Left hindlimb (tissue), 1 donor: ENCODE data around the gene SPATA25.
"Not testable (repeated sequence)": the region's sequence is repeated elsewhere in the genome, so short reads cannot be mapped to it uniquely, and the experiment has no call there.

ENCODE experiments used
- DNase-seq: peaks from one replicate; pipeline ENCODE4 v3.0.0-alpha.2; 2018

The SPATA25 gene

DNA sequence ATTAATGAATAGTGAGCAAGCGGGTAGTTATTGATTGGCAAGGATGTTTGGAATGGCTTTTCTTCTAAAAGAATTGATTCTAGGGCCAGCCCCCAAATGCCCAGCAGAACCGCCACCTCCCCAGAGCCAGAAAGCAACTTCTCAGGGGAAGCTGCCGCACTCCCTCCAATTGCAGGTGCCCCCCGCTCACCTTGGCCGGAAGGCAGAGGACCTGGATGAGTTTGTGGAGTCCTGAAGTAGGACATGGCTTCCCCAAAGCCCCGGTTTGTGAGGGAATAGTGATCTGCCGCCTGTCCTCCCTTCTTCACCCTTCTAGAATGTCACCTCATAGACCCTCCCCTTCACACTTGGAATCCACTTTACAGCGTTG is at the start of gene SPATA25:
Gene SPATA25 (minus strand): TSS at position 277 of the 370 bp plus-strand sequence. CDS start 32 bp downstream, at position 245.
- no peak for DNase-seq

DNA sequence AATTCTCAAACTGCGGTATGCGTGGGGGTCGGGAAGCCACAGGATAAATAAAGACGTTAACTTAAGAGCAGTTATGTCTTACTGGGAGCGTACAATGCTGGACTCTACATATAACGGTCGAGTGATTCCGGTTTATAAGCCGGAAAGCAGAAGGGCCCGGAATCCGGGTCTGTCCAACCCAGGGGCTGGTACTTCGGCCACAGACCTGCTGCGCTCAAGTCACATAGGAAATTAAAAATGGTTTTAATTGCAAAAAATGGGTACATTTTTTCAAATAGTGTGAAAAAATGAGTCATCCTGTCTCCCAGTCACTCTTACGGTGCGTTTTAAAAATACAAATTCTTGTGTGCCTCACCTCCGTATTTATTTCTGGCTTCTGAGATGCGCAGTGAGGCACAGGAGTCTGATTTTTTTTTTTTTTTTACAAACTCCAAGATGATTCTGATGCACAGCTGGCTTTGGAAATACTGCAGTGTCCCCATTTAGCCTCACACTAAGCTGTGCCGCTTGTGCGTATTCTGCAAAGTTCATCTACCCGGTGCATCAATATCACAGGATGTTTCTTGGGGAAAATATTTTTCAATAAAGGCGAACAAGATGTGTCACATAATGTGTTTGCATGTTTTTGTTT is 48.1 kb upstream of the SPATA25 start:
- no peak for DNase-seq

- peak; percentile 98 for DNase-seq
These were observed 47.4 kb upstream of the SPATA25 start, which contains the start of gene PCIF1 for GRCh38 chr20:45934586-45935415. Gene PCIF1 (plus strand): TSS chr20:45934683. CDS start chr20:45939000, 4,317 bp downstream.

GRCh38 chr20:45934046-45934585 is 46.7 kb upstream of the SPATA25 start:
- DNase-seq, result peak; percentile 88

DNA sequence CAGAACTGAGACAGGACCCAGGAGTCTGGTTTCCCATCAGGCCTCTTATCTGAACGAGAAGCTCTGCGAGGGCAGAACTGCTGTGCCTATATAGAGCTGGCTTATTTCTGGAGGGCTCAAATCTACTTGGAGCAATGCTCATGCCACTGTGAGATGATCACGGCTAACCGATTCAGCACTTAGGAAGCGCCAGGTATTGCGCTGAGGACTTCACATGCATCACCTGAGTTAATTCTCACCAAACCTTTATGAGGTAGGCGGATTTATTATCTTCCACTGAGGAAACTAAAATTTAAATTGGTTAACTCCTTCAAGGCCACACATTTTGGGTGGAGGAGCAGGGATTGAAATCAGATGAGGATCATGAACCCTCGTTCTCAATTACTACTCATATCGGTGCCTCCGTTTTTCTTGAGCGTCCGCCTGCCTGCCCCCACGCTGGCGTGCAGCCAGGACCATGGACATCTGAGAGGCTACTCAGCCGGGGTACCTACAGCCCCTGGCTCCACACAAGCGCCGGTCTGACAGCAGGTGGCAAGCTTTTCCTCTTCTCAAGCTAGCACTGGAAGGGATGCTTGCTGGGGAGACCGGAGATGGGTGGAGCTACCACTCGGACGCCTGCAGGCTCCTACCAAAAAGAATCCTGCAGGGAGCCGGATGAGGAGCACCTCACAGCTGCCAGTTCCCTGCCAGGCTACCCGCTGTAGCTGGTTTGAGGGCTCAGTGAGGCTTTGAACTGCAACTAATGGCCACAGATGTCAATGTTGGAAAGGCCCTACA is 46.0 kb upstream of the SPATA25 start:
- peak; percentile 74 for DNase-seq

DNA sequence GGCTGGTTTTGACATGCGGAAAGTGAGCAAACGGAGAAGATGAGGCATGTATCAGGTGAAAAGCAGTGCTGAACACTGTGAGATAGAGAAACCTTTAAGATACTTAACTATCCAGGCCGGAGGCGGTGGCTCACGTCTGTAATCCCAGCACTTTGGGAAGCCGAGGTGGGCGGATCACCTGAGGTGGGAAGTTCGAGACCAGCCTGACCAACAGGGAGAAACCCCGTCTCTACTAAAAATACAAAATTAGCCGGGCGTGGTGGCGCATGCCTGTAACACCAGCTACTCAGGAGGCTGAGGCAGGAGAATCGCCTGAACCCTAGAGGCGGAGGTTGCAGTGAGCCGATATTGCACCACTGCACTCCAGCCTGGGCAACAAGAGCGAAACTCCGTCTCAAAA is 44.3 kb upstream of the SPATA25 start:
- DNase-seq, result not testable (repeated sequence)

GRCh38 chr20:45927071-45927878 is 39.9 kb upstream of the SPATA25 start:
- DNase-seq, result no peak

DNA sequence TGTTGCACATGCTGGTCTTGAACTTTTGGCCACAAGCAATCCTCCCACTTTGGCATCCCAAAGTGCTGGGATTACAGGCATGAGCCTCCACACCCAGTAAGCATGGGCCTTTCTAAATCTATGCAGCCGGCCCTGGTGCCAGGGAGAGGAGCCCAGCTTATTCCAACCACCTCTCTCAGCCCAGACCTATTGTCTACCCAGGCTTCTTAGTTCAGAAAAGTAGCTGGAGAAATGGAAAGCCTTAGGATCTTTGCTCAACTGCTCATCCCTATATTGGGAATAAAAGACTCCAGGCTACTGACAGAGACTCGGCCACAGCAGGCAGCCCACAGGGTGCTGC is 39.3 kb upstream of the SPATA25 start:
- DNase-seq, result no peak

GRCh38 chr20:45925821-45926506 is 38.5 kb upstream of the SPATA25 start:
- DNase-seq, result no peak

DNA sequence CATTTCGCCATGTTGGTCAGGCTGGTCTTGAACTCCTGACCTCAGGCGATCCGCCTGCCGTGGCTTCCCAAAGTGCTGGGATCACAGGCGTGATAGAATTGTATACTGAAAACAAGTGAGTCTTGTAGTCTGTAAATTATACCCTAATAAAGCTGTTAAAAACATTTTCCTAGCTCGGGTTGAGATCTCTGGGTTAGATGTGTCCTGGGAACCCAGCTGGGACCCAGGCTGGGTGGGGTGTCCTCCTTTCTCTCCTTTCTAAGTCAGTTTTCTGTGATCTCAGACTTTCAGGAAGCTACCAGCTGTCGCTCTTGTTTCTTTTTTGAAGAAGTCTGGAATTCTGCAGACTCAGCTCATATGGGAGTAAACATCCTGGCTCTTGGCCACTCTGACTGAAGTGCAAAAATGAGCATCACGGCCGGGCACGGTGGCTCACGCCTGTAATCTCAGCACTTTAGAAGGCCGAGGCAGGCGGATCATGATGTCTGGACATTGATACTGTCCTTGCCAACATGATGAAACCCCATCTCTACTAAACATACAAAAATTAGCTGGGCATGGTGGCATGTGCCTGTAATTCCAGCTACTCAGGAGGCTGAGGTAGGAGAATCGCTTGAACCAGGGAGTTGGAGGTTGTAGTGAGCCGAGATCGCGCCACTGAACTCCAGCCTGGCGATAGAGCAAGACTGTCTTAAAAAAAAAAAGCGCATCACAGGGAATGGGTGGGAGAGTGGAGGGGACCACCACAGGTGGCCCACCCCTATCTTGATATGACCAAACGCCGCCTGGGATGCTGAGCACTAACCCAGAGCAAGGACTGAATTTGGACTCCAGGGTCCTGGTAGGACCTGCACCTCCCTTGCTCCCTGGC is 37.2 kb upstream of the SPATA25 start:
- no peak for DNase-seq

- DNase-seq, result no peak
These were observed 34.1 kb upstream of the SPATA25 start for GRCh38 chr20:45921337-45922189.

- DNase-seq, result no peak
These were observed 33.3 kb upstream of the SPATA25 start for GRCh38 chr20:45920462-45921336.

DNA sequence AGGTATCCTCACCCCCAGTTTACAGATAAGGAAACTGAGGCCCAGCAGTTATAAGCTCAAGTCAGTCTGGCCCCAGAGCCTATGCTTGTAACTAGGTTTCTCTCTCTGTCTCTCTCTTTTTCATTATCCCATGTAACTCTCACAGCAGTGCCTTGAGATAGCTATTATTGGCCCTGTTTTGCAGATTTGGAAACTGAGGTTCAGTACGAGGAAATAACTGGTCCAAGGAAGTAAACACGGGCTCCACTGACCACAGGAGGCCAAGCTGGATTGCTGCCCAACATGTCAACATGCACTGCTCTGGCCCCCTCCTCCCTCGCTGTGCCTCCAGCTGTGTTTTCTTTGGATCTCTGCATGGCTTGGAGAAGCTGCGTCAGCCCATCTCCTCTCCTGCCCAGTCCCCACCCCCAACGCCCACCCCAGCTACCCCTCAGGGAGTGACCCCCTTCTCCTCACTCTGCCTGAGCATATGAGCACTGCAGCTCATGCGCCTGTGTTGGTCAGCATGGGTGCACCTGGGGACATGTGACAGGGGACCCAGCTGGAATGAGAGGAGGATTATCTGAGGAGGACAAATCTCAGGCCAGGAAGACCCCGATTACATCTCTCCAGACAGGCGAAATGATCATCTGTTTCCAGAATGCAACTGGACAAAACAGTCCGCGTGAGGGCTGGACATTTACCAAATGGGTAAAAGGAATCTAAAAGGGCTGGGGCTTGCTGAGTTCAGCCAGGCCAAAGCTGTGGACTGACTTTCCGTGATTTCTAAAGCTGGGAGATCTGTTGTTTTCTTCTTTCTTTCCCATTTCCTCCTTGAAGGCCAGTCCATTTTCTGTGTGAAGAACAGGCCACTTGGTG is 32.3 kb upstream of the SPATA25 start:
- DNase-seq, result peak; percentile 75

GRCh38 chr20:45918779-45919537 is 31.5 kb upstream of the SPATA25 start:
- DNase-seq, result no peak

- no peak for DNase-seq
These were observed 30.8 kb upstream of the SPATA25 start for GRCh38 chr20:45918182-45918737.

GRCh38 chr20:45917790-45918141 is 30.3 kb upstream of the SPATA25 start:
- DNase-seq, result peak; percentile 76

DNA sequence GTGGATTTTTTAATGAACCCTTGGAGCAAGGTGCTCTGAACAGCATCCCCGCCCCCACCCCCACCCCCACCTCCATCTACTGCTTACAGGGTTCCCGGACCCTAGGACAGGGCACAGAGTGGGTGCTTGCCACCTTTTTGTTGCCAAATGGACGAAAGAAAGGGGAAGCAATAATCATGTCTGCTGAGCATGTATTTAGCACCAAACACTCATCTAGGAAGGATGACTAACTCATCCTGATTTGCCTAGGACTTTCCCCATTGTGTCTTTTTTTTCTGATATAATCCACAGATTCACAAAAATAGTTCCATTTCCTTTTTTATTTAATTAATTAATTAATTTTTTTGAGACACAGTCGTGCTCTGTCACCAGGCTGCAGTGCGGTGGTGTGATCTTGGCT is 25.7 kb upstream of the SPATA25 start:
- no peak for DNase-seq
